CD4-positive, alpha-beta T cell treated with Interleukin-17A for 1 hour (primary cell): ENCODE measurements around the gene UHRF1.
"Not testable (repeated sequence)": the region's sequence is repeated elsewhere in the genome, so short reads cannot be mapped to it uniquely, and the experiment has no call there.

Experiments
- DNase-seq: peaks from one replicate; pipeline ENCODE4 v3.0.0-alpha.2; 2020

Gene UHRF1

GRCh38 chr19:4909156-4909896, at the start of gene UHRF1:
Gene UHRF1 (plus strand): TSS chr19:4909501. CDS start chr19:4910886, 1,385 bp downstream.
- no peak for DNase-seq

DNA sequence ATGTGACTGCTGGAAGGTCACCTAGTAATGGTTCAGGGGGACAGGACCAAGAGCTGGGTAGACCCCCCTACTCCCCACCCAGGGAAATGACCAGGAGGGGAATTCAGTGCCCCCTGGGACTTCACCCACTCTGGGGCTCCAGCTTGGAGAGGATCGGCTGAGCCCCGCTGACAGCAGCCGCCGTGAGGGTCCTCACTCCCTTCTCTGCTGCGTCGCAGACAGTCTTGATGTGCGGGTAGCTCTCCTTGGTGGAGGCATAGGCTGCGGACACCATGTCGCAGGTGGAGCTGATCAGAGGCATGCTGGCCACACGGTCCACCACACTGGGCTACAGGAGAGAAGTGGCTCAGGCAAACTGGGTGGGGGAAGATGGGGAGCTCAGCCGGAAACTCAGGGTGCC, 49.6 kb upstream of the UHRF1 start:
- DNase-seq, result no peak

DNA sequence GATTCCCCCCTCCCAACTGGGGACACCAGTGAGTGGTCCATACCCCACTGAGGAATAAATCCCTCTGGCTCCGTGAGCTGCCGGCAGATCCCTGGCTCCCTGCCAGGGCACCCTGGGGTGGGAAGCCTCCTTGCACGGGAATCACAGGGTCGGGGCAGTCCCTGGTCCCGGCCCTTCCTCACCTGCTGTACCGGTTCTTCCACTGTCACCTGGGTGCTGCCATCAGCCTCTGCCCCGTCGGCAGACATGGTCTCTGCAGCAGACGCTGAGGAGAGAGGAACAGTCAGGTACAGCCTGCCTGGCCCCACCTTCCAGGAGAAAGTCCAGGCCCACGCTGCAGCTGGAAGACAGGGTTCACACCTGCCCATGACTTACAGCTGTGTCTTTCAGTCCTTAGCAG, 48.2 kb upstream of the UHRF1 start:
- DNase-seq, result no peak

GRCh38 chr19:4866595-4867424, 42.5 kb upstream of the UHRF1 start:
- DNase-seq, result peak; percentile 64

GRCh38 chr19:4867534-4868285, 41.6 kb upstream of the UHRF1 start, which contains the start of gene PLIN3:
Gene PLIN3 (minus strand): TSS chr19:4867667. CDS start chr19:4861394, 6,273 bp downstream.
- DNase-seq, result peak; percentile 92

DNA sequence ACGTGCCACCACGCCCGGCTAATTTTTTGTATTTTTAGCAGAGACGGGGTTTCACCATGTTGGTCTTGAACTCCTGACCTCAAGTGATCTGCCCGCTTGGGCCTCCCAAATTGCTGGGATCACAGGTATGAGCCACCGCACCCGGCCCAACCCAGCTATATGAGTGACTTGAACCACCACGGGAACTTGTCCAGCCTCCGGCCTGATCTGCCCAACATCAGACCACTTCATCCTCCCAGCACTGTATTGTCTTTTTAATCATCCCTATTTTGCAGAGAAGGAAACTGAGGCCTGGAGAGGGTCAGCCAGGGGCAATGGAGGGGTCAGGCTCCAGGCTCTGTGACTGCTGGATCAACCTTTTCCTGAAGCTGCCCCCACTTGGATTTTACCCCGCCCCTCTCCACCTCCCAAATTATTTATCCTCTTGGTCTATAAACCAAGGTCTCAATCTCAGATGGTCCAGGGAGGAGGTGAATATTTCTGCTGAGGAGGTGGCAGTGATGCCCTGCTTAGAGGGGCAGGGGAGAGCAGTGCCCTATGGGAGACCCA, 40.9 kb upstream of the UHRF1 start:
- no peak for DNase-seq

DNA sequence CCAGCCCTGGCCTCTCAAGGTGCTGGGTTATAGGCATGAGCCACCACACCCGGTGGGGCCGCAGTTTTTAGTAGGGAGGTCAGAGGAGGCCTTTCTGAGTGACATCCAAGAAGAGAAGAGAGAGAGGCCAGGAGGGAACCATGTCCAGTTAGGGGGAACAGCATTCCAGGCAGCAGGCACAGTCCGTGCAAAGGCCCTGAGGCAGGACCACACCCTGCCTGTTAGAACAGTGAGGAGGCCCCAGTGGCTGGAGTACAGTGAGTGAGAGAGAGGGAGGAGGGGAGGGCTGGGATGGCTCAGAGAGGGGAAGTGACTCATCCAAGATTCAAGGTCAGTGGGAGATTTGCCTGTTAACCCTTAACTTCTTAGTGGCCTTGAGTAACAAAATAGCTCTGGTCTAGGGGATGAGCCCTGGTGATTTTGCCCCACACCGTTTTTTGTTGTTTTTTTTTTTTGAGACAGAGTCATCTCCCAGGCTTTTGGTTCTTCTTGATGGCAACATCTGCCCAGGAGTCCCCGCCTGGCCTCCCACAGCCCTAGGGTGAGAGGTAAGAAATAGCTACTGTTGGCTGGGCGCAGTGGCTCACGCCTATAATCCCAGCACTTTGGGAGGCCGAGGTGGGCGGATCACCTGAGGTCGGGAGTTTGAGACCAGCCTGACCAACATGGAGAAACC, 39.1 kb upstream of the UHRF1 start:
- no peak for DNase-seq

- DNase-seq, result no peak
These were observed 37.6 kb upstream of the UHRF1 start for GRCh38 chr19:4871711-4872110.

GRCh38 chr19:4873930-4874329, 35.4 kb upstream of the UHRF1 start:
- no peak for DNase-seq

DNA sequence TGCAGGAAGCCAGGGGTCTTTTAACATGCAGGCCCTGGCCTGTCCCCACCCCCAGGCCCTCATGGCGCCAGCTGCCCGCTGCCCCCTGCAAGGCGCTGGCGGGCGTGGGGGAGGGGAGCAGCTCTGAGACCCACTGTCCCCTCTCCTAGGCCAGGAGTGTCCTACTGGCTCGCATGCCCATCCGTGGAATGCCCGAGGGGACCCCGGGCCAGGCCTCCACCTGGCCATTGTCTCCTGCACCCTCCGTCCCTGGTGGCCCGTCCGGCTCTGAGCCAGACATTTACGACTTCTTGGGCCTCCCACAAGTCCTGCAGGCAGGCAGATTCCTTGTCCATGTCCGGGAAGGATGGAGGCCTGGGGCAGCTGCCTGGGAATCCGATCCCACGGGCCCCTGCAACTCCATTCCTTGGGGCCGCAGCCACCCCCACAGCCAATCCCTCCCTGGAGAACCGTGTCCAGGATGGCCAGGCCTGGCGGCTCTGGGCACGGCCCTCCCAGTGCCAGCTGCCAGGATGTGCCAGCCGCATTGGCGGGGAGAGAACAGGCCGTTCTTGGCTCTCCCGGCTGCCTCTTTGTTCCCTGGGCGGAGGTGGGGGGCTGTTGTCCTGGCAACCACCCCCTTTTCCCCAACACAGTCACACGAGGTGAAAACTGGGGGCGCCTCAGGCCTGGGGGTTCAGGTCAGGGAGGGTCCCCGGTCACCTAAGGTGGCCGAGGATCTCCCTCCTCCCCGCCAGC, 31.4 kb upstream of the UHRF1 start:
- DNase-seq, result no peak

DNA sequence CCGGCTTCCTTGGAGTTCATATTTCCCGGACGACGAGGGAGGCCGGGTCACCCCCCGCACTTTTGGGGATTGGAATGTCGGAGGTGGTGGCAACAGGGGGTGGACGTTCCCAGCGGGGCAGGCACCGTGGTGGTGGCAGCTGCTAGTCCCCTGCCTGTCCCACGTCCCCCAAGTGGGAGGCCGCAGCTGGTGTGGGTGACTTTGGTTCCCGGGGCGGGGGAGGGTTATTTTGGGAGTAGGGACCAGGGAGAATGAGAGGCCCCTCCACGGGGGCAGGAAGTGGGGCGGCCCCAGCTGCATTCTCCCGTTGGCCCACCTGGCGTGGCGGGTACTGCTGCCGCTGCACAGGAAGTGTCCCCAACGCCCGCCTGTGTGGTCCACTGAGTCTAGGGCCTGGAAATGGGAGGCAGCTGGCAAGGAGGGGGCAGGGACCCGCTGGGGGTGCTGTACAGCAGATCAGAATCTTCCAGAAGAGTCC, 30.8 kb upstream of the UHRF1 start:
- no peak for DNase-seq

- DNase-seq, result no peak
These were observed 30.3 kb upstream of the UHRF1 start for GRCh38 chr19:4879041-4879440.

- not testable (repeated sequence) for DNase-seq
These were observed 26.4 kb upstream of the UHRF1 start for GRCh38 chr19:4882874-4883273.

DNA sequence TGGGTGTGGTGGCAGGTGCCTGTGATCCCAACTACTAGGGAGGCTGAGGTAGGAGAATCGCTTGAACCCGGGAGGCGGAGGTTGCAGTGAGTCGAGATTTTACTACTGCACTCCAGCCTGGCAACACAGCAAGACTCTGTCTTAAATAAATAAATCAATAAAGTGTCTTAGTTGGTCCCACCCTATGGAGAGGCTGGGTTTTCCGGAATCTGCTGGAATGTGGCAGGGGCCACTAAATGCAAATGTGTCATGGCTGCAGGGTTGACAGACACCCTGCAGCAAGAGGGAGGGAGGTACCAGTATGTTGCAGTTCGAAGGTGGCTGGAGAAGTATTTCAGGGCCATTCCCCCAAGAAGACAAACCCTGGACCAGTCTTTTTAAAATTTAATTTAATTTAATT, 24.3 kb upstream of the UHRF1 start:
- DNase-seq, result not testable (repeated sequence)

DNA sequence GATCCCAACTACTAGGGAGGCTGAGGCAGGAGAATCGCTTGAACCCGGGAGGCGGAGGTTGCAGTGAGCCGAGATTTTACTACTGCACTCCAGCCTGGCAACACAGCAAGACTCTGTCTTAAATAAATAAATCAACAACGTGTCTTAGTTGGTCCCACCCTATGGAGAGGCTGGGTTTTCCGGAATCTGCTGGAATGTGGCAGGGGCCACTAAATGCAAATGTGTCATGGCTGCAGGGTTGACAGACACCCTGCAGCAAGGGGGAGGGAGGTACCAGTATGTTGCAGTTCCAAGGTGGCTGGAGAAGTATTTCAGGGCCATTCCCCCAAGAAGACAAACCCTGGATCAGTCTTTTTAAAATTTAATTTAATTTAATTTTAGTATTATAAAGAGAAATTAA, 21.5 kb upstream of the UHRF1 start:
- DNase-seq, result not testable (repeated sequence)

GRCh38 chr19:4889034-4889815, 20.1 kb upstream of the UHRF1 start:
- no peak for DNase-seq

DNA sequence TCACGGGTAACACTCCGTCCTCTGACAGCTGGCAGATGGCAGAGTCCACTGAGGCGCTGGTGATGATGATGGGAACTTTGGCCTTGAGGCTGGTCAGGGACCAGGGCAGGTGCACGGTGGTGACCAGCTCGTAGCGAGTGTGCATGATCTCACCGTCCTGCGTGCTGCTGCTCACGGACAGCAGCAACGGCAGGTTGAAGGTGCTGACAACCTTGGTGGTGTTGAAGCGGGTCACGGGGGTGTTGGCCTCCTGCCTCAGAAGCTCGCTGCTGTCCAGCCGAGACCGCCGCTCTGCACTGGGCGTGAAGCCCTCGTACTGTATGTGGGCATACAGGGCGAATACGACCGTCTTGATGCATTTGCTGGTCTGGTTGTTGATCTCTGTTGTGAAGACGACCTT, 18.2 kb upstream of the UHRF1 start:
- no peak for DNase-seq

DNA sequence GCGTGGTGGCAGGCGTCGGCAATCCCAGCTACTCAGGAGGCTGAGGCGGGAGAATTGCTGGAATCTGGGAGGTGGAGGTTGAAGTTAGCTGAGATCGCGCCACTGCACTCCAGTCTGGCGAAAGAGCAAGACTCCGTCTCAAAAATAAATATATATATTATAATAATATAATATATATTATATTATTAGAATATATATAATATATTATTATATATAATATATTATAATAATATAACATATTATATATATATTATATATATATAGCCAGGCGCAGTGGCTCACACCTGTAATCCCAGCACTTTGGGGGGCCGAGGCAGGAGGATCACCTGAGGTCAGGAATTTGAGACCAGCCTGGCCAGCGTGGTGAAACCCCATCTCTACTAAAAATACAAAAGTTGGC, 16.3 kb upstream of the UHRF1 start:
- DNase-seq, result not testable (repeated sequence)

GRCh38 chr19:4896372-4896771, 12.9 kb upstream of the UHRF1 start:
- DNase-seq, result no peak

- DNase-seq, result no peak
These were observed 12.2 kb upstream of the UHRF1 start for GRCh38 chr19:4897146-4897545.

DNA sequence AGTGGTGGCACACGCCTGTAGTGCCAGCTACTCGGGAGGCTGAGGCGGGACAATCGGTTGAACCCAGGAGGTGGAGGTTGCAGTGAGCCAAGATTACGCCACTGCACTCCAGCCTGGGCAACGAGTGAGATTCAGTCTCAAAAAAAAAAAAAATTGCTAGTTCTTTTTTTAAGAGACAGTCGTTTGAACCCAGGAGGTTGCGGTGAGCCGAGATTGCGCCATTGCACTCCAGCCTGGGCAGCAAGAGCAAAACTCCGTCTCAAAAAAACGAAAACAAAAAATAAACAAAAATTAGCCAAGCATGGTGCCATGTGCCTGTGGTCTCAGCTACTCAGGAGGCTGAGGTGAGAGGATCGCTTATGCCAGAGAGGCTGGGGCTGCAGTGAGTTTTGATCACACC, 8.4 kb upstream of the UHRF1 start:
- not testable (repeated sequence) for DNase-seq
